GM19438 (cell line): Measurements from ENCODE around the gene SPOP.
"Not testable (repeated sequence)": the region's sequence is repeated elsewhere in the genome, so short reads cannot be mapped to it uniquely, and the experiment has no call there.

Source experiments
- ATAC-seq: cut with Tn5 transposase; IDR thresholded peaks from one replicate; pipeline ENCODE4 v1.9.1; 2021; ENCODE audit warnings: low read depth; ENCODE audit not compliant: unreplicated experiment

The SPOP gene

GRCh38 chr17:49659661-49660382, 18.1 kb downstream of the SPOP start:
- no peak for ATAC-seq

DNA sequence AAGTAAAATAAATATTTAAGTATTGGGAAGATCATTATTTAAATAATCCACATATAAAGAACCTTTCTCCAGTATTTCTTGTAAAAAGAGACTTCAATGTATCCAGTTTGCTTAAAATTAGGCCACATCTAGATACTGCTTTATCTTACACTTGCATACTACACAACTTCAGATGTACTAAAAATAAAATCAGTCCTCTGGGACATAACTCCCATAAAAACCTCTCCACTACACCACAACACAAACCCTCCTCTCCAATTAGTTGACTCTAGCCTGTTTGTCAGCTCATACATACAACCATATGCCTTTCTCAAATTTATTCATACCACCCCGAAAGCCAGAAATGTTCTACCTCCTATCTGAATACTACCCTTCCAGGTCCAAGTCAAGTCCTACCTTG, 21.6 kb downstream of the SPOP start:
- ATAC-seq: no peak

GRCh38 chr17:49647256-49647585, 30.7 kb downstream of the SPOP start:
- ATAC-seq: no peak

DNA sequence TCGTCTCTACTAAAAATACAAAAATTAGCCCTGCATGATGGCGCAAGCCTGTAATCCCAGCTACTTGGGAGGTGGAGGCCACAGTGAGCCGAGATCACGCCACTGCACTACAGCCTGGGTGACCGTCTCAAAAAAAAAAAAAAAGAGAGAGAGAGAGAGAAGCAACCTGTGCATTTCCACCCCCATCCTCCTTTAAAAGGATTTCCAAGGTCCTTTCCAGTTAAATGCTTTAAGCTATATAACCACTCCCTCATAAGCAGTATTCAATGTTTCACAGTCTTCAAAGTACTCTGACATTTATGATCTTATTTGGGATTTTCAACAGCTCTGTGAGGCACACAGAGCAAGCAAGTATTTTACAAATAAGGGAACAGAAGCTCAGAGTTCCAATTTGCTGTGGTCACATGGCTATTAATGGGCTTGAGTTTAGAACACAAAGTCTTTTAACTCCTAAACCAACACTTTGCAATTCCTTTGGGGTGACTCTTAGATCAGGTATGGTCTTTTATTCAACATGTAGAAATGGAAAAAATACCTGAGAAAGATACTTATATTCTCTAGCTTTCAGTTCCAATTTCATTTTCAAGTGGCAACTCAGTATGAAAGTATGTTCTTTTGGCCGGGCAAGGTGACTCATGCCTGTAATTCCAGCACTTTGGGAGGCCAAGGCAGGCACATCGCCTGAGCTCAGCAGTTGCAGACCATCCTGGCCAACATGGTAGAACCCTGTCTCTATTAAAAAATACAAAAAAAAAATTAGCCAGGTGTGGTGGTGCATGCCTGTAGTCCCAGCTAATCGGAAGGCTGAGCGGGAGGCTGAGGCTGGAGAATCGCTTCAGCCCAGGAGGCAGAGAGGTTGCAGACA, 31.3 kb downstream of the SPOP start:
- ATAC-seq: peak; percentile 72

DNA sequence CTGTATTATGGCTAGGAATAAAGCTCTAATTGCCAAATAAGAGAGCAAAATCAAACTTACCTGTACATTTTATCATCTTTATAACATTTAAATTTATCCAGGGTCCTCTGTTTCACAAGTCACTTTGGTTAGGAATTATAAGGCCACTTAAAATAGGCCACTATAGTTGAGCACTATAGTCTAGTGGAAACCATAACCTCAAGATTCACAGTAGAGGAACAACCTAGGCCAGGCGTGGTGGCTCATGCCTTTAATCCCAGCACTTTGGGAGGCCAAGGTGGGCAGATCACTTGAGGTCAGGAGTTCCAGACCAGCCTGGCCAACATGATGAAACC, 31.9 kb downstream of the SPOP start:
- not testable (repeated sequence) for ATAC-seq

DNA sequence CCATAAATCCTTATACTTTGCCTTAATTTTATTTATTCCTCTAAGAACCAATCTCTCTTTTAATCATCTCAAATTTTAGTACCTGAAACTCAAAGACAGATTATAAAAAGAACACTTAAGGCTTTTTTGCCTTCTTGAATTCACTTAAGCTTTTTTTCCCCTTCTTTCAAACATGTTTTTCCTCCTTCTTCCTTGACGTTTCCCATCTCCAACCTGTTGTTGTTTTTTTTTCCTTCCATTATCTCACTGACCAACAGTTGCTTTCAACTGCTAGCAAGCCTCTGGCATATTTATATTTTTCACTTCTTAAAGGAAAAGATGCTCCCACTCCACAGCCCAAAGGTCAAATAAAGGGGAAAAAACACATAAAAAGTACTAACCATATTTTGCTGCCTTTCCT, 32.2 kb downstream of the SPOP start:
- ATAC-seq: no peak

GRCh38 chr17:49640556-49640955, 37.3 kb downstream of the SPOP start:
- no peak for ATAC-seq

DNA sequence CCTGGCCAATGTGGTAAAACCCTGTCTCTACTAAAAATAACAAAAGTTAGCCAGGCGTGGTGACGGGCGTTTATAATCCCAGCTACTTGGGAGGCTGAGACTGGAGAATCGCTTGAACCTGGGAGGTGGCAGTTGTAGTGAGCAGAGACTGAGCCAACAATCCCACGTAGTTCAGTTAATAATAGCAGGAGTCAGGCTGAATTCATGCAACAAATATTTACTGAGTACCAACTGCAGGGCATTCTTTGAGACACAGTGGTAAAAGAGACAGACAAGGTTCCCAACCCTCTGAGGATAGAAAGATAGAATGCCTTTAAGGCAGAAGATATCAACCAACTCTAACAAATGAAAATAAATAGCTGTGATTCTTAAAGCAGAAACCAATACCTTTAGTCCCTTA, 39.1 kb downstream of the SPOP start:
- no peak for ATAC-seq

DNA sequence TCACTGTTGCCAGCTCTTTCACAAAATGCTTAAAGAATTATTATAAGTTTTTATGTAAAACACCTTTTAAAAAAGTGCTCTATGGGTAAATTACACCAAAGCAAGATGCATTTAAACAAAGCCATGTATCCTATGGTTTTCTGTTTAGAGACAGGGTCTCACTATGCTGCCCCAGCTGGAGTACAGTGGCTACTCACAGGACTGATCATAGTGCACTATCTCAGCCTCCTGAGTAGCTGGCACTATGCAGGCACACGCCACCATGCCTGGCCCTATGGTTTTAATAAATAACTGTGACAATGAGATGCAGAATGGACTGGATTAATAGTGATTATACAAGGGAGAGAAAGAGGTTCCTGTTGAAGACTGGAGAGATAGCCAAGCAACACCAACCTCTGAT, 40.2 kb downstream of the SPOP start:
- no peak for ATAC-seq

- ATAC-seq: no peak
Measured at GRCh38 chr17:49637050-49637449, 40.8 kb downstream of the SPOP start.

GRCh38 chr17:49635121-49635520, 42.8 kb downstream of the SPOP start:
- no peak for ATAC-seq

DNA sequence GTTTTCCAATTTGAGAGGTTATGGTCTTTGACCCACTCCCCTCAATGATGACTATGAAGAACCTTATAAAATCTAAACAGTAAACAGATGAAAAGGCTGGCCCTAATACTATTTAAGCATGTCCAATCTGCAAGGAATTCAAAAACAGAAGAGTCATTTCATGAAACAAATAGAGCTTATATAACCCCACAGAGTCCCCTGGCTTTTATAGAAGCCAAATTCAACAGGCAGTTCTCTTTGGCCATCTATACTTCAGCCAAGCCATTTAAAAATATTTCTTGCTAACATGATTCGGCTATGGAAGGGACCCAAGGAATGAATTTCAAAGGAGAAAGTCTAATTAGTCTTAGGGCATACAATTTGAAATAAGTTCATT, 43.4 kb downstream of the SPOP start:
- ATAC-seq: no peak

GRCh38 chr17:49633762-49634484, 44.0 kb downstream of the SPOP start:
- no peak for ATAC-seq

GRCh38 chr17:49633250-49633649, 44.6 kb downstream of the SPOP start:
- no peak for ATAC-seq

GRCh38 chr17:49632201-49632600, 45.7 kb downstream of the SPOP start:
- no peak for ATAC-seq

GRCh38 chr17:49631496-49631895, 46.4 kb downstream of the SPOP start:
- ATAC-seq: no peak

DNA sequence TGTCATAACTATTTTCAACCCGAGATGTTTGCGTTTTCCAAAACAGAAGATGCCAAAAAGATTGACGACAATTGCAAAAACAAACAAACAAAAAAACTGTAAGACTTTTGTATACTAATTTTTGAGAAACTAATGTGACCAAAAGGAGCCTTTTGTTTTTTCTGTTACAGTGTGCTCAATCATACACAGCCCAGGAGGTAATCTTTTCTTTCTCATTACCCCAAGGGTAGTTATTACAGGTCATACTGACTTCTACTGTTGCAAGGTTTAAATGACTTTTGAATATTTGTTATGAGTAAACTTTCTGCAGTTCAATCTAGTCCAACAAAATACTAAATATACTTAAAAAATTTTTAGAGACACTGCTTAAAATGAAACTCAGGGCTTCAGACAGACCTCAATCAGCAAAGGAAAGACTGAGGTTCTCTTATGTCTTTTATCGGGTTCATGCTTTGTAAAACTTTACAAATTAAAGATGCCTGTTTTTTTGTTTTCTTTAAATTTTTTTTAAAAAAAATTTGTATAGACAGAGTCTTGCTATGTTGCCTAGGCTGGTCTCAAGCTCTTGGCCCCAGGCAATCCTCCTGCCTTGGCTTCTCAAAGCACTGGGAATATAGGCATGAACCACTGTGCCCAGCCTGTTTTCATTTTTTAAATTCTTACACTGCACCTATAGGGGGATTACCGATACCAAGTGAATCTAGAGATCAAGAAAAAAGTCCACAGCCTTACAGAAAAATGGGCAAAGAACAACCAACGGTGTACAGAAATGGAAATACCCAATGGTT, 47.6 kb downstream of the SPOP start:
- no peak for ATAC-seq

- no peak for ATAC-seq
Measured at GRCh38 chr17:49629447-49629846, 48.5 kb downstream of the SPOP start.

- no peak for ATAC-seq
Measured at GRCh38 chr17:49624896-49625295, 53.0 kb downstream of the SPOP start.

GRCh38 chr17:49621946-49622529, 55.9 kb downstream of the SPOP start:
- ATAC-seq: no peak

DNA sequence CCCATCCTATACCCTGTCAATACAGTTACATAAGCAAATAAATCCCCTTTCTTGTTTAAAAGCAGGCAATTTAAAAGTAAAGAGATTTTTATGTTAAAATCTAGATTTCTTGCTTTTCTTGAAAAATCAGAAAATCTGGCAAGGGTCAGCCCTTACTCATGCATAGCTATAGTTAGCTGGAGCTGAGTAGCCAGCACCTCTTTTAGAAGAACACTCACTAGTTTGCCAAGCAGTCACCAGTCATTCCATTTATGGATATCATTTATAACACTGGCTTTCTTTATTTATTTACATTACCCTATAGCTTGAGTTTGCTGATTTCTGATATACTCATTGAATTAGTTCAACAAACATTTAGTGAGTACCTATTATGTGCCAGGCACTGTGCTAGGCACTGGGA, 56.5 kb downstream of the SPOP start:
- ATAC-seq: no peak
